Fibroblast of upper back skin (primary cell): ENCODE results near the gene CPNE5.
"Not testable (repeated sequence)": the region's sequence is repeated elsewhere in the genome, so short reads cannot be mapped to it uniquely, and the experiment has no call there.

Experiments
- DNase-seq: peaks from one replicate; pipeline ENCODE4 v3.0.0-alpha.2; 2013

The CPNE5 gene

DNA sequence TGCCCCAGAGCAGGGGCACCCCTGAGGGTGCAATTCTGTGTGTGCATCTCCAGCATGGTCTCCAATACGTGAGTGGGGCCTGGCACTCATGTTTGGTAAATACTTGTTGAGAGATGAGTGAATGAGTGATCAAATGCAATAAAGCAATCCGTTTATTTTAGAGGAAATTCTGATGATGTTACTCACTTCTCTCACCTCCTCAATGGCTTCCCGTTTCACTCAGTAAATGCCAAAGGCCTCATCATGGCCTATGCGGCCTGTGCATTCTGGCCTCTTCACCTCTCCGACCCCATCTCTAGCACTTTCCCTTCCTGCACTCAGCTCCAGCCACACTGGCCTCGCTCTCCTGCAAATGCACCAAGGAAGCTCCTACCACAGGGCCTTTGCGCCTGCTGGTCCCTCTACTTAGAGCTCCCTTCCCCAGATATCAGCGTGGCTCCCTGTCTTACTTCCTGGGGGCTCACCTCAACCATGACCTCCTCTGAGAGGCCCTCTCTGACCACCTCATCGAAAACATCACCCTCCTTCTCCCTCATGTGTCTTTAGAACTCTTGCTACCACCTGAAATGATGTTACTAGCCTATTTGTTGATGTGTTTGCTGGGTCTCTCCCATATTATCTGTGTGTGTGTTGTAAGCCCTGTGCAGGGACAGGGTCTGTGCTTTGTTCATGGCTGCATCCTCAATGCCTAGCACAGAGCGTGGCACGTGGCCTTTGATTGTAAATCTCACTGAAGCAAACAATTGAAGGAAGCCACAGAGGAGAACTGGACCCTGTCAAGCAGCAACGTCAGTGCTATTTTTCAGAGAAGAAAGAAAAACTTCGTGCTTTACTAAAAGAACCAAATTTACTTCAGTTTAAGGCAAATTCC lies 99.1 kb downstream of the CPNE5 start:
- DNase-seq = no peak

DNA sequence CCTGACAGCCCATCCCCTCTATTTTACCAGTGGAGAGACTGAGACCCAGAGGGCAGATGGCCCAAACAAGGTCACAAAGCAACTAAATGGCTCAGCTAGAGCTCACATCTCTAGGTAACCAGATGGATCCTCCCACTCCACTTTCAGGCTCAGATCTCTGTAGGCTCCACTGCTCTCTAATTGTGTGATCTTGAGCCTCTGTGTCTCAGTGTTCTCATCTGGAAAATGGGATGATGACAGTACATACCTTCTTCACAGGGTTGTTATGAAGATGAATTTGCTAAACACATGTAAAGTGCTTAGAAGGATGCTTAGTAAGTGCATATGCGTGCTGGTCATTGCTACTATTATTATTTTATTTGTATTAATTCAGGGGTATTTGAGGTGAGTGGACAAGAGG lies 101.1 kb downstream of the CPNE5 start:
- no peak for DNase-seq

DNA sequence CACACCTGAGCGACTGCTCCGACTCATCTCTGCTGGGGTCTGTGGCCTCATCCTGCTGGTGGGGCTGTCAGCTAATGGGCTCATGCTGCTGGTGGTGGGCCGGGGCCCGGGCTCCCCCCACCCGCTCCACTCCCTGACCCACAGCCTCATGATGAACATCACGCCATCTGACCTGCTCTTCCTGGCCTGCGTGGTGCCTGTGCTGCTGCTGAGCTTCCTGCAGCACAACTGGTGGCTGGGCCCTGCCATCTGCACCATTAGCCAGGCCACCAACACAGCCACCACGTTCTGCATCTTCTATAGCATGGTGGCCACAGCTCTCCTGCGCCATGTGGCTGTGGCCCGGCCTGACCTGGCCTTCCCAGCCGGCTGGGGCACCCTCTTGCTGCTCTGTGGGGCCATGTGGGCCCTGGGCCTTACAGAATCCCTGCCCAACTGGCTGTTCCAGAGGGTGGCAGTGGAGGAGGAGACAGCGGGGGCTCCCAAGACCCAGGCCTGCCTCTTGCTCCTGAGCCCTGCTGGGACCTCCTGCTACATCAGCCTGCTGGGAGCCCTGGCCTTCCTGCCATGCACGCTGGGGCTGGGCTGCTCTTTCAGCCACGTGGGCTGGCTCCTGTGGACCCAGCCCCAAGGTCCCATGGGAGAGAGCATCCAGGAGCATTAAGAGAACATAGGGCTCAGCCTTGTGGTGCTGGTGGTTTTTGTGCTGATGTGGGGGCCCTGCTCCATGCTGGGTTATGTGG lies 102.0 kb downstream of the CPNE5 start:
- DNase-seq = no peak

DNA sequence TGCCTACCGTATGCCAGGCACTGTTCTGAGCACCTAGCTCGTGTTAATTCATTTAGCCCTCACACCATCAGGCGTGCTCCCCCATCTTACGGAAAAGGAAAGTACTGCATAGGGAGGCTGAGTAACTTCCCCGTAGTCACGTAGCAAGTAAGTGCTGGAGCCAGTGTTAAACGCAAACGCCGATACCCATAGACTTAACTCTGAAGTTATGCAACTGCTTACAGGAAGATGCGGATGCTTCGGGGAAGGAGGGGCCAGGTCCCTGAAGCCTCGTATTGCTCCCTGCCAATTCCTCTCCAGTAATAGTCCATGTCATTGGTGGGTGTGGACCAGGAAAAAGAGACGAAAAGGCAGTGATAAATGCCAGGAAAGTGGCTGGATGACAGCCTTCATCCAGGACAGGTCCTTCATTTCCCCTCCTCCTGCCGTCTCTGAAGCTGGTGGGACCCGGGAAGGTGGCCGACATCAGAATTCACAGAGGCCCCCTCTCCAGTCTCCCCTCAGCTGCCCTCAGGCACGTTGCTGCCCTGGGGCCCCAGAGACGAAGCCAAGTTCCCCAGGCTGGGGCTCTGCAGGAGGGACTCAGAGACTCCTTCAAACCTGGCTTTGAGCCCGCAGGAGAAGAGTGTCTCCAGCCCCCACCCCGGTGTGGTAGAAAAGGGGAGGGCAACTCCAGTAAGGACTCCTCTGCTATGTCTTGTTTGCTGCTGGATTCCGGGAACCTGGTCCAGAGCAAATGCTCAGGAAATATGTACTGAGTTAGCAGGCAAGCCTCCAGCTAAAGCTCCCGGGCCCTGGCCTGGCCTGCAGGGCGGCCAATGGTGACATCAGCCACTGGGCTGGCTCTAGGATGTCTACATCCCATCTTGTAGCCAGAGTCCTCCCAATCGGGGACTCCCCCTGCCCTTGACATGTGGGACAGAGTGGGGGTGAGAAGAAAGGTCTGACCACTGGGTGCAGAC lies 103.9 kb downstream of the CPNE5 start:
- DNase-seq = peak; percentile 88

DNA sequence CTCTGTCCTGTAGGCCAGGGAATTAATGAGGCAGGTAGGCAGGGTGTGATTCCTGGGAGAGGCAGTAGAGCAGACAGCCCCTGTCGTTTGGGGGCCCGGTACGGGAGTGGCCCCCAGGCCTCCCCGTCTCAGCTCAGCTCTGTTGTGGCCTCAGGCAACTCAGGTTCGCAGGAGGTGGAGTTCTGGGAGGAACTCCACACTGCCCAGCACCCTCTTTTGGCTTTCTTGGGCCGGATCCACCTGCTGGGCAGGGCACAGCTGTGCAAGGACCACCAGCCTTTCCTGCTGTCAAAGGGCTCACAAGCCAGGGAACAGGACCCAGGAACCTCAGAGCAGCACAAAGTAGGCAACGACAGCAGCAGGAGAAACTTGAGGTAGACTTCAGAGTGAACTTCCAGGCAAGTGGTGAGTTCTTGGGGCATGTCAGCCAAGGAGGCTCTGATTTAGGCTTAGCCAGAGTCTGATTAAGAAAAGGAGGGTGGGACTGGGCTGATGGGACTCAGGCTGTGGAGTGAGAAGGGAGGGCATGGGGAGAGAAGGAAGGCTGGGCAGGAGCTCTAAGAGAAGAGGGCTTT lies 104.7 kb downstream of the CPNE5 start:
- no peak for DNase-seq

DNA sequence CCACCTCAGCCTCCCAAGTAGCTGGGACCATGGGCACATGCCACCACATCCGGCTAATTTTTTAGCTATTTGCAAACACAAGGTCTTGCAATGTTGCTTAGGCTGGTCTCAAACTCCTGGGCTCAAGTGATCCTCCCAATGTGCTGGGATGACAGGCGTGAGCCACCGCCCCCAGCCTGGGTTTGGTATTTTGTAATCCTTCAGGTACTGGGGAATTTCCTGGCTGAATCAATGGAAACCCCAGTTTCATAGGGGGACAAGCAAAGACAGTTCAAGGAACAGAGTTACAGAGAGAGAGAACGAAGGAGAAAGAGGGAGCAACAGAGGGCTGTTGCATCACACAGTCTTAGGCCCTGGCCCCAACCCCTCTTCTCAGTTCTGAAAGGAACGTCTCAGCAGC lies 105.9 kb downstream of the CPNE5 start:
- DNase-seq = no peak

DNA sequence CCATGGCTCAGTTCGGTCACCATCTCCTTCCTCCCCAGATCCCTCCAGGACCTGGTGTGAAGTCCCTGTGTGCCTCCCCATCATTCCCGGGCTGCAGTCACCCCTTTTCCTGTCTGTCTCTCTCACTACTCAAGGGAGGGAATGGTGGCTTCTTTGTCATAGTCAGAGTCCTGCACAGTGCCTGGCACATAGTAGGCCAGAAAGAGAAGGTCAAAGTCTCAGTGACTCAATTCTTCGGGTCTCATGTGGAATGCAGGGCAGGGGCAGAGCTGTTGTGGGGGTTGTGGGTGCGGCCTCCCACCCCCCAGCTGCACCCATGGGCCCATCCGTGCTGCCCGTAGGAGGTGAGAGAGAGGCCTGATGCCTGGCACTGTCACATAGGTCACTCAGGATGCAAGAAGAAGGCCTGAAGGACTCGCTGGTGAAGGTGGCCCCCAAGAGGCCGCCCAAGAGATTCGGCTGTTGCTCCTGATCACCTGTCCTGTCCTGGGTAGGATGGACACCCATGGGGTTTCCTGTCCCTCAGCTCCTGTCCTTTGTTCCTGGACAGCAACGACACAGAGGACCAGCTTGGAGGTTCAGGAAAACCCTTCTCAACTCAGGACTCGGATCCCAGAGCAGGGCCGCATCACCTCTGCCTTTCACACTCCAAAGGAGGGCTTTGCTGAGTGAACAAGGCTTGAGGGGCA lies 107.5 kb downstream of the CPNE5 start:
- no peak for DNase-seq

DNA sequence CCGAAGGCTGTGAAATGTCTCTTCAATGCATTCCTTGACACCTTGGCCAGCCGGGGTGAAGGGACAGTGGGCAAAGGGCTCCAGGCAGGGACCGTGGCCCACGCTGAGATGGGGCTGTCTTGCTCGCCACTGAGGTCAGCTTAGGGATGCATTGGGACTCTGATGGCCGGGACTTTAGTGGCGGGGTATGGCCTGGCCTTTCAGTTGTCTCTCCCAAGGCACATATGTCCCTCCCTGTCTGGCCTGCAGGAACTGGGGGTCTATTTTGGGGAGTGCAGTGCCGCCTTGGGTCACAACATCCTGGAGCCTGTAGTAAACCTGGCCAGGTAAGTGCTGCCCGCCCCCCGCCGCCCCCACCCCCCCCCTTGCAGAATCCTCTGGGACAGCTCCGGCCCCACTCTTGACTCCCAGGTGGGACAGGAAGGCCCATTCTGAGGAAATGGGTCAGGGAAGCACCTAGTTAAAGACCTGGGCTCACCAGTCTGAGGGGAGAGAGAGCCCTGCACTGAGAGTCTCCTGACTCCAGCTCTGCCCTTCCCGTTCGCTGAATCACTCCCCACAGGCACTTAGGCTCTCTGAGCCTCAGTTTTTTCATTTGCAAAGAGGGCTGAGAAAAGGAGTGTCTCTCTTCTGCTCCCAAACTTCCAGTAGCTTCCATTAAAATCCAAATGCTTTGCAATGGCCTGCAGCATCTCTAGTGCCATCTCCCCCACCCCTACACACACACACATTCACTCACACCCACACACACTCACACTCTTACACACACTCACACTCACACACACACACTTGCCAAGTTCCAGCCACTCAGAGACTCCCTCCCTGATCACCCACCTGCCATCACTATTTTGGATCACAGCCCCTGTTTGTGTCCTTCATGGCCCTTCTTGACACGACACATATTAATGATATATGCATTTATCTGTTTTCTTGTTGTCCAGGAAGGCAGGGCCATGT lies 108.5 kb downstream of the CPNE5 start:
- no peak for DNase-seq

DNA sequence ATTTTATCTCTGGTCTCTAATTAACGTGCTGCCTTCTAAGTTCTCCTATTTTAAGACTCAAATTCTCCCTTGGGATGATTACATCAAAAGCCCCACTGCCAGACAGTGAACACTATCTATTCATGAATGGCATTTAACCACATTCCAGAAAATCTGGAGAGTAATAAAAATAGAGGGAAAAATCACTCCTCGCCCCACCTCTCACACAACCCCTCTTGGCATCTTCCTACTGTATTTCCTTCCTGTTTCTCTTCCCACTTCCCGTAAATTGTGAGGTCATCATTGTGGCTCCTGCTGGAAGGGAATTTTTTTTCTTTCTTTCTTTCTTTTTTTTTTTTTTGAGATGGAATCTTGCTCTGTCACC lies 110.1 kb downstream of the CPNE5 start:
- DNase-seq = peak; percentile 56

DNA sequence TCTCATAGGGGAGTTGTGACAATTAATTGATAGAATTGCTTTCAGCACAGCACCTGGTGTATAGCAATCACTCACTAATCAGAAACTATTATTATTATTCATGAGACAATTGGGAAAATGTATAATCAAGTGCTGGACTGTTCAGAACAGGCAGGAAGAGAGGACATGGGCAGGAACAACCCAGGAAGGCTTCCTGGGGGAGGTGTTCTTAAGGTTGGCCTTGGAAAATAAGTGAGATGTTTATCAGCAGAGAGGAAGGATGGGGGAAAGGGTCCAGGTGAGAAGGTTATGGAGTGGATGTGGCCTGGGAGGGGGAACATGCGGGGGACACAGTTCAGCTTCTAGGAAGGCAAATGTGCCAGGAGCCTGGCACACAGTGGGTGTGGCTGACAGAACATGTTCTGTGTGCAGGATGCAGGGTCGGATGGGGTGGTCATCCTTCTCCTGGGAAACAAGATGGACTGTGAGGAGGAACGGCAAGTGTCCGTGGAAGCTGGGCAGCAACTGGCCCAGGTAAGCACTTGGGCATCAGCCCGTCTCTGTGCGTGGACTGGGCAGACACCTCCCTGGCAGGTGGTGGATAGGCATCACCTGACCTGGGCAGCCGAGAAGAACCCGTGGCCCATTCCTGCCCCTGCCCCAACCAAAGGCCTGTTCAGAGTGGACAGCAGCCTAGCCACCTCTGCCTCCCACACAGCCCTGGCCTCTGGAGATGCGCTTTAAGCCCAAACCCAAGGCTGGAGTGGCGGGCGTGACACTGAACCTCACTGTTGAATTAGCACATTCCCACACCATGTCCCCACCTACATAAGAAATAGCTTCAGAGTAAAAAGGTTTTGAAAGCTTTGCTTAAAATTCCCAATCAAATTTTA lies 110.7 kb downstream of the CPNE5 start:
- no peak for DNase-seq

DNA sequence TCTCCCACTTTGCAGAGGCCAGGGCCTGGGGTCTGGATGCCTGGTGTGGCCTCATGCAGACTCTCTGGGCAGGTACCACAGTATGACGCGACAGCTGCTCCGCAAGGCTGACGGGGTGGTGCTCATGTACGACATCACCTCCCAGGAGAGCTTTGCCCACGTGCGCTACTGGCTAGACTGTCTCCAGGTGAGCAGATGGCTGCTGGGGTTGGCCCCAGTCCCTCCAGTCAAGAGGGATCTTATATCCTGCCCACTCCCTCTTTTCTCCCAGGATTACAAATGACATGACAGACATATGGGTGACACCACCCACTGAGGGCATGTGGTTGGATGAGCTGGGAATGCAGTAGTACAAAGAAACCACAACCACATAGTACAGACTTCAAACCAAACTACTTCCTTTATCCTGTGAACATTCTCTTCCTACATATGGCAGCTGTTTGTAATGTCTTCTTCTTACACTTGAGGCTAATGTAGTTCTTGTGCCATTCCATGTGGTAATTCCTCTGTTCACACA lies 111.7 kb downstream of the CPNE5 start:
- peak; percentile 58 for DNase-seq

DNA sequence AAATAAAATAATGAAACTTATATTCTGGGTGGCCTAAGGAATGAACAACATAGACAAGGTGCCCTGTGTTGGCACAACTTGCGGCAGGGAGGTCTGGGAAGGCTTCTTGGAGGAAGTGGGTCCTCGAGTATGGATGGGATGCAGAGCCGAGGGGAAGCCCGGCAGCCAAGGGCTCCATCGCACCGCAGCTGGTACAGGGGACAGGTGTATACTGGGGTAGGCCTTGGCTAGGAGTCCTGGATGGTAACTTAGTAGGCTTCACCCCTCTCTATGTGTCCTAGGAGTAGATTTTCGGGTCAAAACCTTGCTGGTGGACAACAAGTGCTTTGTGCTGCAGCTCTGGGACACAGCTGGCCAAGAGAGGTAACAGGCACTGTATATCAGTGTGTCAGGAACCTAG lies 113.7 kb downstream of the CPNE5 start:
- DNase-seq = no peak

DNA sequence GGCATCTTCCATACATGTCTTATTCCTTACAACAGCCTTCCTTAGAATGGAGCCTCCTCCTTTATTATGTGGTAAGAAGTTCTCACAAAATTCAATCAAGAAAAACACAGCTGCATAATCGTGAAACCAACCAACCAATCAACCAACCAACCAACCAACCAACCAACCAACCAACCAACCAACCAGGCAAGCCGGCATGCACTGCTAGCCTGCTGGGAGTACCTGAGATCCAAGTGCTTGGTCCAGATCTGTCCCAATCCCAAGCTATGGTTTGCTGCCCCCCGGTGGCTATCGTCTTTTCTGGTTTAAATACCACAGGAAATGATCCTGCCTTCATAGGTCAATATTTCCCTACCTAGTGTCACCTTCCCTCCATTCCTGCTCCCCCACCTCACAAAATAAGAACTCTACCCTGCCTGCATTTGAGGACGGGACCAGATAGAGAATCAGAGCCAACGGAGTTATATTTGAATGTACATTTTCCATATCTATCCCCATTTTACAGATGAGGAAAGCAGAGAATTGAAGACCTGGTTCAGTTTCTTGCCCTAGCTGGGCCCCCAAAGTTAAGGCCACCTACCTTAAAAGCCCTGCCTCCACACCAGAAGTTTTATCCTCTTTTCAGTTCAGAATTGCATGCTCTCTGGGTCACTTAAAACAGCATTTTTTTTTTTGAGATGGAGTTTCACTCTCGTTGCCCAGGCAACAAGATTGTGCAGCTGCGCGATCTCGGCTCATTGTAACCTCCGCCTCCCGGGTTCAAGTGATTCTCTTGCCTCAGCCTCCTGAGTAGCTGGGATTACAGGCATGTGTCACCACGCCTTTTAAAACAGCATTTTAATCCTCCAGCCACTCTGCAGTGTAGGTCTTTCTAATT lies 114.5 kb downstream of the CPNE5 start:
- DNase-seq = peak; percentile 58

DNA sequence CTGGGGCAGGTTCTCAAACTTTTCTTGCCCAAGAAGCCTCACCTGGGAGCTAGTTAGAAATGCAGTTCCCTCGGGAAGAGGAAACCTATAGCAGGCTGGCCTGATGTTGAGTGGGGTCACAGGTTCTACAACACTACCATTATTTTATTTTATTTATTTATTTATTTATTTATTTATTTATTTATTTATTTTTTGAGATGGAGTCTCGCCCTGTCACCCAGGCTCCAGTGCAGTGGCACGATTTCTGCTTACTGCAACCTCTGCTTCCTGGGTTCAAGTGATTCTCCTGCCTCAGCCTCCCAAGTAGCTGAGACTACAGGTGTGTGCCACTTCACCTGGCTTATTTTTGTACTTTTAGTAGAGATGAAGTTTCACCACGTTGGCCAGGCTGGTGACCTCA lies 115.3 kb downstream of the CPNE5 start:
- DNase-seq = not testable (repeated sequence)

DNA sequence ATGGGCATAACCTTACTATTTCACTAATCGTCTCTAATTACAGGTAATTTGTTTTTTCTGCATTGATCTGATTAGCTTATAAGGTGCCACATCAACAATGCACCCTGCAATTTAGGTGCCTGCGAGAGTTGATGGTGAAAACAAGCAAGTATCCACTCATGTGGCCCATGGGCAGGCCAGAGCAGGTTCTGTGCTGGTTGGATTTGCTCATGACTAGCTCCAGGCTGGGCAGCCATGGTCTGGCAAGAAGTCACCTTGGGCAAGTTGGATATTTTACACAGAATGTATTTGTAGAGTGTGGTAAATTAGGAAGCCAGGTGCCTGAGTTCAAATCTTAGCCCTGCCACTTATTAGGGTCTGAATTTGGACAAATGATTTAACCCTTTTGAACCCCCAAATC lies 116.4 kb downstream of the CPNE5 start:
- DNase-seq = no peak

DNA sequence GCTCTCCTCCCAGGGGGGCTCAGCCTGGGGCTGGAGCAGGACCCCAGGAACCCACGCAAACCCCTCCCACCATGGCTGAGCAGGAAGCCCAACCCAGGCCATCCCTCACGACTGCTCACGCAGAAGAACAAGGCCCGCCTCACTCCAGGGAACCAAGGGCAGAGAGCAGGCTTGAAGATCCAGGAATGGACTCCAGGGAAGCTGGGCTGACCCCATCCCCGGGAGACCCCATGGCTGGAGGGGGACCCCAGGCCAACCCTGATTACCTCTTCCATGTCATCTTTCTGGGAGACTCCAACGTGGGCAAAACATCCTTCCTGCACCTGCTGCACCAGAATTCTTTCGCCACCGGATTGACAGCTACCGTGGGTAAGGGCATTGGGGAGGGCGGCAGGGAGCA lies 116.9 kb downstream of the CPNE5 start:
- DNase-seq = no peak

DNA sequence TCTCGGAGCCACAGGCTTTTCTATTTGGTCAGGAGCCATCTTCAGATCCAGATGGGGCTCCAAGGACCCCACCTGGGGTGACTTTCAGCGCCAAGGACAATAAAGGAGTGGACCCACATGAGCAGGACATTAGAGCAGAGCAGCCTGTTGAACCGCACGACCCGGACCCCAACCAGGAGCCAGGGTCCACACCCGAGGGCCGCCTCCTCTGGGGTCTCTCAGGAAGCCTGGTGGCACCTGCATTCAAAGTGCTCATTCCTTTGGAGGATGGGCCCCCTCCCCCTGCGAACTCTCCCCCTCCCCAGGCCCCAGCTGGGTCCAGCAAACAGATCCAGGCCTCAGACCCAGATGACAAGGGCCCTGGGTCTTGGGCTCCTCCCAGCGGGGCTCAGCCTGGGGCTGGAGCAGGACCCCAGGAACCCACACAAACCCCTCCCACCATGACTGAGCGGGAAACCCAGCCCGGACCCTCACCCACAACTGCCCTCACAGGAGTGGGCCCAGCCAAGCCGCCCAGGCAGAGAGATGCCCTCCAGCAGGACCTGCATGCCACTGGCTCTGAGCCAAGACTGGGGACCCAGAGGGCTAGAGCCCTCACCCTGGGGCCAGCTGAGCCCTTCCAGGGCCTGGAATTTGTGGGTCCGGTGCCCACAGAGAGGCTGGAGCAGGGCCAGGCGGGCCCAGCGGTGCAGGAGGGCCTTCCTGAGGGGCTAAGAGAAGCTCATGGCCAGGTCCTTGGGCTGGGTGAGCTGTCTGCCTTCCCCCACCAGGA lies 117.7 kb downstream of the CPNE5 start:
- DNase-seq = no peak
